Lung (tissue), 12 donors: ENCODE results near the gene APOA4. TPM values are rescaled to one million over a fixed set of nuclear protein-coding genes. Genes with fewer than 3 reads are reported as not detected.

Source experiments
- ATAC-seq: fragments of 200-7000 bp; cut with Tn5 transposase; one replicate; pipeline ENCODE4 v1.9.1; 2020; ENCODE audit warnings: moderate number of reproducible peaks; ENCODE audit not compliant: insufficient read depth, low FRiP score
- DNase-seq, 3 donors: peaks; one replicate each; pipeline ENCODE4 v3.0.0-alpha.2; 2013 to 2017
- H3K27ac ChIP-seq, 2 donors: one replicate each; pipeline ENCODE4 v1.5.1; 2013; ENCODE audit warnings: mild to moderate bottlenecking in 2 of 2, moderate library complexity in 2 of 2, control low read depth in 1 of 2, inconsistent platforms in 1 of 2, low read depth in 1 of 2, low read length in 1 of 2
- H3K27me3 ChIP-seq, 3 donors: one replicate each; pipeline ENCODE4 v1.5.1; 2013; ENCODE audit warnings: low read length in 2 of 3; ENCODE audit not compliant: control insufficient read depth in 3 of 3, insufficient read depth in 3 of 3
- H3K36me3 ChIP-seq, 4 donors: one replicate each; pipeline ENCODE4 v1.5.1; 2013; ENCODE audit warnings: low read length in 4 of 4, mild to moderate bottlenecking in 1 of 4, moderate library complexity in 1 of 4; ENCODE audit not compliant: control insufficient read depth in 4 of 4, insufficient read depth in 4 of 4
- H3K4me1 ChIP-seq, 5 donors: one replicate each; pipeline ENCODE4 v1.5.1; 2013; ENCODE audit warnings: low read length in 5 of 5, mild to moderate bottlenecking in 2 of 5, moderate library complexity in 1 of 5; ENCODE audit not compliant: control insufficient read depth in 5 of 5, insufficient read depth in 5 of 5
- H3K4me3 ChIP-seq: one replicate; pipeline ENCODE4 v1.5.1; 2013; ENCODE audit warnings: mild to moderate bottlenecking, control low read depth, moderate library complexity
- H3K9ac ChIP-seq, 2 donors: one replicate each; pipeline ENCODE4 v1.5.1; 2013; ENCODE audit warnings: low read length in 2 of 2, control low read depth in 1 of 2; ENCODE audit not compliant: insufficient read depth in 1 of 2
- H3K9me3 ChIP-seq, 4 donors: one replicate each; pipeline ENCODE4 v1.5.1; 2013; ENCODE audit warnings: low read length in 3 of 4, mild to moderate bottlenecking in 1 of 4, moderate library complexity in 1 of 4; ENCODE audit not compliant: control insufficient read depth in 4 of 4, insufficient read depth in 3 of 4
- CTCF ChIP-seq: IDR thresholded peaks from 2 replicates; pipeline ENCODE4 v1.5.1; 2012; ENCODE audit warnings: mild to moderate bottlenecking; ENCODE audit errors: control extremely low read depth, extremely low read depth
- WGBS, 2 donors: extraction: QIAGEN DNeasy Blood & Tissue Kit; methylation state at CpG; one replicate each; pipeline ENCODE4 v1.1.7; 2013; 5-methylcytosine and 5-hydroxymethylcytosine counted together
- polyA plus RNA-seq, 2 donors: library from polyadenylated mRNA; stranded (reverse); fragments of 200-250 nt; gene quantifications; one replicate each; pipeline ENCODE4 v1.2.1, GENCODE V29; 2013
- total RNA-seq, 2 donors: library from RNA; depleted of rRNA in 1 of 2; stranded (reverse); fragments of >200 nt in 1 of 2; gene quantifications; one replicate each; pipeline ENCODE4 v1.2.1, GENCODE V29; 2014 to 2021
- donor health status: control.
- donor health status: control.
- donor health status: Bipolar disorder and iron deficiency.
- donor health status: healthy.
- donor health status: DM: yes; HTN: yes; CAD: no.

APOA4 gene
- total and polyA plus RNA-seq, 4 donors: 0.06 TPM; not detected in 3

DNA sequence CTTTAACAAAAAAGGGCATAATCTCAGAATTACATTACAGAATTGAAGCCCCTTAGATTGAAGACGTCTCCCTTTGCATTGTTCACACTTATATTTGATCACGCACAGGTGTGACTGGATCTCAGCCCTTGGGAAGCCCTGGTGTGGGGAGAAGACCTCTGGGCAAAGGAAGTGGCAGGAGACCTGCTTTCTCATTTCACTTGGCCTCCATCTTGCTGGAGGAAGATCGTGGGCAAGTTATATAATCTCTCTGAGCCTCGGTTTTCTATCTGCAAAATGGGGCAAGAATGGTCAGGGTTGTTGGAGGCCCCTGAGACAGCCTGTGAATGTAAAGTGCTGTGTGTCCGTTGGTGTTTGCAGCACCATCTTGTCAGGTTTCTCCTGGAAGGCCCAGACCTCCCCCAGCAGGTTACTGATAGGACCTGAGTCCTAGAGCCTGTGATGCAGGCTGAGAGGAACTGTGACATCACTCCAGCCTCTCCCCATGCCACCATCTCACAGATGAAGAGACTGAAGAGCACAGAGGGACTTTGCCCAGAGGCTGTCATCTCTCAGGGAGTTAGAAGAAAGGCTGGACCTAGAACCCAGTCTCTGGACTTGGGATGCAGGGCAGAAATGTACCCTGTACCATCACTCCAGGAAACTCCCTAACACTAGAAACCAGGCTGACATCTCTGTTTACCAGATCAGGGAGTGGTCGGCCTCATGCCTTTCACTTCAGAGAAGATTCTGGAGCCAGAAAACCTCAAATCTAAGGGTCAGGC is 15.4 kb upstream of the APOA4 start:
- DNase-seq (no peak), ATAC-seq (no peak)
- TF ChIP-seq CTCF: no peak
- Histone ChIP-seq H3K4me3 (no peak overlapping the region), H3K4me1 (peaks cover 0 to 51% (median 13%) of the 10 kb centered on the region in 5 donors), H3K9me3 (no peaks in the 10 kb centered on the region), H3K27me3 (no peaks in the 10 kb centered on the region), H3K36me3 (peaks cover 0 to 5% (median 2%) of the 10 kb centered on the region in 4 donors), H3K9ac (no peak overlapping the region), H3K27ac (no peak overlapping the region)
- 90 to 94% methylated on average over 6 of the region's 6 CpGs for WGBS, 2 donors

- ATAC-seq: no peak
- H3K4me3 ChIP-seq: no peak within 1 kb of the TSS
- no peaks in the 10 kb centered on the region for H3K27me3 ChIP-seq
- peak in 2 of 3 donors; percentile 32 to 40 for DNase-seq
- peaks cover 0 to 51% (median 13%) of the 10 kb centered on the region in 5 donors for H3K4me1 ChIP-seq
- no peak within 1 kb of the TSS for H3K9ac ChIP-seq
- no peak for TF ChIP-seq CTCF
- no peaks in the 10 kb centered on the region for H3K9me3 ChIP-seq
- 82 to 85% methylated on average over 19 of the region's 19 CpGs for WGBS, 2 donors
- H3K36me3 ChIP-seq: no peaks in the 10 kb centered on the region
- H3K27ac ChIP-seq: peak within 1 kb of the TSS; percentile 47 to 88
Measured at GRCh38 chr11:116837231-116838091, 14.4 kb upstream of the APOA4 start, which contains the start of gene APOA1. TSS of gene APOA1 (minus strand) at chr11:116837622. CDS start at chr11:116837387, 235 bp downstream.

- 81 to 94% methylated on average over 7 of the region's 7 CpGs for WGBS, 2 donors
- H3K36me3 ChIP-seq: no peaks in the 10 kb centered on the region
- H3K27ac ChIP-seq: peak overlapping the region; percentile 47 to 88
- H3K9ac ChIP-seq: no peak overlapping the region
- peaks cover 0 to 51% (median 13%) of the 10 kb centered on the region in 5 donors for H3K4me1 ChIP-seq
- no peaks in the 10 kb centered on the region for H3K27me3 ChIP-seq
- no peak overlapping the region for H3K4me3 ChIP-seq
- ATAC-seq (no peak), DNase-seq (no peak)
- no peak for TF ChIP-seq CTCF
- H3K9me3 ChIP-seq: no peaks in the 10 kb centered on the region
Measured at GRCh38 chr11:116836632-116836991, 13.5 kb upstream of the APOA4 start.
